Chondrocyte (in vitro differentiated cells): ENCODE measurements around the gene NUDT15. TPM values are rescaled to one million over a fixed set of nuclear protein-coding genes. Genes with fewer than 3 reads are reported as not detected.

ENCODE experiments used
- DNase-seq: peaks from one replicate; pipeline ENCODE4 v3.0.0; 2021; ENCODE audit warnings: mixed read lengths, low spot score
- H3K27ac Mint-ChIP-seq: one replicate; pipeline ENCODE4 v1.8.0; 2021; ENCODE audit warnings: mild to moderate bottlenecking, moderate library complexity, mixed read lengths; ENCODE audit not compliant: unreplicated experiment
- H3K27me3 Mint-ChIP-seq: 2 replicates; pipeline ENCODE4 v1.8.0; 2021; ENCODE audit warnings: low read depth, mixed read lengths
- H3K36me3 Mint-ChIP-seq: 2 replicates; pipeline ENCODE4 v1.8.0; 2021; ENCODE audit warnings: low read depth, mixed read lengths
- H3K4me1 Mint-ChIP-seq: 2 replicates; pipeline ENCODE4 v1.8.0; 2021; ENCODE audit warnings: low read depth, mild to moderate bottlenecking, mixed read lengths
- H3K4me3 Mint-ChIP-seq: one replicate; pipeline ENCODE4 v1.8.0; 2021; ENCODE audit warnings: mild to moderate bottlenecking, moderate library complexity, mixed read lengths; ENCODE audit not compliant: unreplicated experiment
- H3K9me3 Mint-ChIP-seq: 2 replicates; pipeline ENCODE4 v1.8.0; 2021; ENCODE audit warnings: low read depth, mixed read lengths
- total RNA-seq: library from RNA; stranded (reverse); gene quantifications from 3 replicates; pipeline ENCODE4 v1.2.1, GENCODE V29; 2021
- TF ChIP-seq, protein P1 (sequence below): fragments of 200-600 bp; sonication (generic); IDR thresholded peaks from 2 replicates; pipeline ENCODE4 v1.5.0; 2021; ENCODE audit warnings: antibody characterized with exemption, mild to moderate bottlenecking, moderate library complexity

NUDT15 gene
- total RNA-seq, 1 donor from 2014 or later = 9.9 TPM

GRCh38 chr13:48068952-48069351, 31.4 kb downstream of the NUDT15 start:
- TF ChIP-seq, protein P1, sequence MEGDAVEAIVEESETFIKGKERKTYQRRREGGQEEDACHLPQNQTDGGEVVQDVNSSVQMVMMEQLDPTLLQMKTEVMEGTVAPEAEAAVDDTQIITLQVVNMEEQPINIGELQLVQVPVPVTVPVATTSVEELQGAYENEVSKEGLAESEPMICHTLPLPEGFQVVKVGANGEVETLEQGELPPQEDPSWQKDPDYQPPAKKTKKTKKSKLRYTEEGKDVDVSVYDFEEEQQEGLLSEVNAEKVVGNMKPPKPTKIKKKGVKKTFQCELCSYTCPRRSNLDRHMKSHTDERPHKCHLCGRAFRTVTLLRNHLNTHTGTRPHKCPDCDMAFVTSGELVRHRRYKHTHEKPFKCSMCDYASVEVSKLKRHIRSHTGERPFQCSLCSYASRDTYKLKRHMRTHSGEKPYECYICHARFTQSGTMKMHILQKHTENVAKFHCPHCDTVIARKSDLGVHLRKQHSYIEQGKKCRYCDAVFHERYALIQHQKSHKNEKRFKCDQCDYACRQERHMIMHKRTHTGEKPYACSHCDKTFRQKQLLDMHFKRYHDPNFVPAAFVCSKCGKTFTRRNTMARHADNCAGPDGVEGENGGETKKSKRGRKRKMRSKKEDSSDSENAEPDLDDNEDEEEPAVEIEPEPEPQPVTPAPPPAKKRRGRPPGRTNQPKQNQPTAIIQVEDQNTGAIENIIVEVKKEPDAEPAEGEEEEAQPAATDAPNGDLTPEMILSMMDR = no peak
- Mint-ChIP-seq H3K4me1 (no peaks in the 10 kb centered on the region), H3K9me3 (peaks cover 14% of the 10 kb centered on the region), H3K27me3 (no peaks in the 10 kb centered on the region), H3K36me3 (peaks cover 39% of the 10 kb centered on the region), H3K4me3 (no peak overlapping the region), H3K27ac (no peak overlapping the region)
- DNase-seq = no peak

GRCh38 chr13:48069573-48069972, 32.0 kb downstream of the NUDT15 start:
- Mint-ChIP-seq H3K27ac (no peak overlapping the region), H3K27me3 (no peaks in the 10 kb centered on the region), H3K9me3 (peaks cover 14% of the 10 kb centered on the region), H3K36me3 (peaks cover 41% of the 10 kb centered on the region), H3K4me1 (no peaks in the 10 kb centered on the region), H3K4me3 (no peak overlapping the region)
- no peak for DNase-seq
- TF ChIP-seq, protein P1 = no peak

DNA sequence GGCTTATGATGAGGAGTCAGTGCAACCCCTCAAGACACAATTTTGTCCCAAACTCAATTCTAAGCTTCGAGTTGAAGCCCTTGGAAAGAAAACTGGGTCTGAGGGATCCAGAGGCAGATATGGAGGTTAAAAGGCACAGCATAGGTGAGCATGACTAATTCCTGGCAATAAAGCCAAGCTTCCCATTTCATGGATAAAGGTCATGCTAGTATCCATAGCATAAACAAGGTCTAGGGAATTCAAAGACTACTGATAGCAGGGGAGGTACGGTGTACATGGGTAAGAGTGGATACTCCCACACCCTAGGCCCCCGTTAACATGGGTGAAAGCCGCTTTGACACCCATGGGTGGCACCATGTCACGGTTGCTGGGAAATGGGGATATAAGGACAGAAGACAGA, 33.4 kb downstream of the NUDT15 start:
- Mint-ChIP-seq H3K36me3 (peaks cover 42% of the 10 kb centered on the region), H3K9me3 (peaks cover 14% of the 10 kb centered on the region), H3K27ac (no peak overlapping the region), H3K27me3 (no peaks in the 10 kb centered on the region), H3K4me1 (no peaks in the 10 kb centered on the region), H3K4me3 (no peak overlapping the region)
- no peak for DNase-seq
- TF ChIP-seq, protein P1 = no peak

DNA sequence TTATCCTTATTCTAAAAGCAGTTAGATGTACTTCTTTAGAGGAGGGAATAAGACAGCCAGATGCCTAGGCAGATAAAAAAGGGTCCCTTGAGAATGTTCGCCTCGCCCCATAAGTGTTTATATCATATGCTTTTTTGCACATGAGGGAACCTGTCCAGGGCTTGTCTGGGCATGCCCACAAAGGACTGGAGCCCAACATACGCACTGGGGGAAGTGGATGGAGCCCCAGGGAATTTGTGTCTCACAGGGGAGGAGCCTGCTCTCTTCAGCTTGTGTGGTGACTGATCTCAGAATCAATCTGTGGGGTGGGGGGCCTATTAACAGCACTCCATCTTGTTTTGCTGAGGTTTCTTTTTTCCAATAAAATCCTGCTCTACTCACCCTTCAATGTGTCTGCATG, 34.8 kb downstream of the NUDT15 start:
- Mint-ChIP-seq H3K4me1 (no peaks in the 10 kb centered on the region), H3K4me3 (no peak overlapping the region), H3K9me3 (peaks cover 14% of the 10 kb centered on the region)

GRCh38 chr13:48072787-48073186, 35.3 kb downstream of the NUDT15 start:
- no peaks in the 10 kb centered on the region for H3K4me1 Mint-ChIP-seq
- H3K9me3 Mint-ChIP-seq = peaks cover 14% of the 10 kb centered on the region
- H3K27ac Mint-ChIP-seq = no peak overlapping the region
- TF ChIP-seq, protein P1 = no peak
- H3K27me3 Mint-ChIP-seq = no peaks in the 10 kb centered on the region
- peaks cover 41% of the 10 kb centered on the region for H3K36me3 Mint-ChIP-seq
- no peak for DNase-seq
- H3K4me3 Mint-ChIP-seq = no peak overlapping the region

More for the DNA sequence above, 34.8 kb downstream of the NUDT15 start:
- DNase-seq = no peak
- peak overlapping the region; percentile 65 for H3K27ac Mint-ChIP-seq
- TF ChIP-seq, protein P1 = no peak
- H3K27me3 Mint-ChIP-seq = no peaks in the 10 kb centered on the region
- H3K36me3 Mint-ChIP-seq = peaks cover 43% of the 10 kb centered on the region
